HepG2 (cell line): ENCODE data around the gene TCF25. TPM values are rescaled to one million over a fixed set of nuclear protein-coding genes. Genes with fewer than 3 reads are reported as not detected.
A peak's percentile ranks its signal among the peaks of the same experiment; 100 is the strongest.

ENCODE experiments used
- AFF4 ChIP-seq: sonication (generic); formaldehyde crosslinking; IDR thresholded peaks from 2 replicates; pipeline ENCODE4 v1.4.0; 2020; ENCODE audit warnings: missing genetic modification reagents
- CCDC6 ChIP-seq: sonication (generic); formaldehyde crosslinking; IDR thresholded peaks from 2 replicates; pipeline ENCODE4 v1.8.1; 2022; ENCODE audit warnings: mild to moderate bottlenecking, missing genetic modification reagents, moderate library complexity
- CSRNP1 ChIP-seq: sonication (generic); formaldehyde crosslinking; IDR thresholded peaks from 2 replicates; pipeline ENCODE4 v1.8.1; 2023; ENCODE audit warnings: mild to moderate bottlenecking, missing genetic modification reagents
- NFKB2 ChIP-seq: sonication (generic); formaldehyde crosslinking; IDR thresholded peaks from 2 replicates; pipeline ENCODE4 v1.4.0; 2020; ENCODE audit warnings: missing genetic modification reagents, borderline replicate concordance
- RCOR2 ChIP-seq: IDR thresholded peaks from 2 replicates; pipeline ENCODE4 v1.6.1; 2016; ENCODE audit warnings: missing biosample characterization, missing genetic modification reagents
- SNRNP70 ChIP-seq: fragments of 200-400 bp; formaldehyde crosslinking; IDR thresholded peaks from 2 replicates; pipeline ENCODE4 v1.6.1; 2017; ENCODE audit warnings: mild to moderate bottlenecking, low read depth, low read length, moderate library complexity
- TEAD3 ChIP-seq: optimal IDR thresholded peaks from 2 replicates; pipeline ENCODE3; 2016; ENCODE audit warnings: borderline replicate concordance
- TFAP4 ChIP-seq: sonication (generic); IDR thresholded peaks from 2 replicates; pipeline ENCODE4 v1.6.1; 2016; ENCODE audit warnings: low read depth, borderline replicate concordance
- ZNF10 ChIP-seq: sonication (generic); formaldehyde crosslinking; IDR thresholded peaks from 2 replicates; pipeline ENCODE4 v1.4.0; 2020; ENCODE audit warnings: mild to moderate bottlenecking, low read depth, missing genetic modification reagents, borderline replicate concordance
- ZNF282 ChIP-seq: fragments of 450-650 bp; IDR thresholded peaks from 2 replicates; pipeline ENCODE4 v1.6.1; 2018; ENCODE audit not compliant: partially characterized antibody
- ZNF326 ChIP-seq: sonication (generic); formaldehyde crosslinking; IDR thresholded peaks from 2 replicates; pipeline ENCODE4 v1.4.0; 2020; ENCODE audit warnings: missing genetic modification reagents, borderline replicate concordance
- ZNF558 ChIP-seq: sonication (generic); formaldehyde crosslinking; IDR thresholded peaks from 2 replicates; pipeline ENCODE4 v1.9.0; 2022; ENCODE audit warnings: mild to moderate bottlenecking, missing genetic modification reagents, borderline replicate concordance
- polyA plus RNA-seq, 8 experiments: library from polyadenylated mRNA; depleted of rRNA in 3 of 8; stranded (reverse) in 7 of 8; unstranded in 1 of 8; fragments of >200 nt; fragmentation: Illumina TruSeq in 4 of 8; extraction: Trizol in 4 of 8; gene quantifications; 2 replicates each; pipeline versions ENCODE4 v1.2.1 to v1.2.3, GENCODE V29; 2011 to 2016; ENCODE audit warnings: low read depth in 4 of 8, missing spikeins in 1 of 8, mixed read lengths in 1 of 8; ENCODE audit not compliant: insufficient read depth in 1 of 8
- total RNA-seq, 5 experiments: library from RNA; depleted of rRNA; stranded (reverse); fragments of >200 nt; fragmentation: Illumina TruSeq; extraction: Trizol; gene quantifications; 2 replicates each; pipeline ENCODE4 v1.2.3, GENCODE V29; 2016; ENCODE audit warnings: low read depth in 1 of 5
- TF ChIP-seq, protein P1 (sequence below): sonication (generic); formaldehyde crosslinking; IDR thresholded peaks from 2 replicates; pipeline ENCODE4 v1.8.1; 2022; ENCODE audit warnings: low read depth, mild to moderate bottlenecking, missing genetic modification reagents
- TF ChIP-seq, protein P2 (sequence below): sonication (generic); formaldehyde crosslinking; IDR thresholded peaks from 2 replicates; pipeline ENCODE4 v1.5.1; 2020; ENCODE audit warnings: missing genetic modification reagents, mild to moderate bottlenecking, borderline replicate concordance
- TF ChIP-seq, protein P3 (sequence below): sonication (generic); formaldehyde crosslinking; IDR thresholded peaks from 2 replicates; pipeline ENCODE4 v1.4.0; 2020; ENCODE audit warnings: missing genetic modification reagents

TCF25 gene
- total and polyA plus RNA-seq, 2 of the 13 experiments (the other 11 are each of a cell fraction or from before 2014, with no cell fraction given), result 138 to 206 TPM

GRCh38 chr16:89921702-89922476 lies 48.5 kb downstream of the TCF25 start (continued):
- TF ChIP-seq, protein P1, sequence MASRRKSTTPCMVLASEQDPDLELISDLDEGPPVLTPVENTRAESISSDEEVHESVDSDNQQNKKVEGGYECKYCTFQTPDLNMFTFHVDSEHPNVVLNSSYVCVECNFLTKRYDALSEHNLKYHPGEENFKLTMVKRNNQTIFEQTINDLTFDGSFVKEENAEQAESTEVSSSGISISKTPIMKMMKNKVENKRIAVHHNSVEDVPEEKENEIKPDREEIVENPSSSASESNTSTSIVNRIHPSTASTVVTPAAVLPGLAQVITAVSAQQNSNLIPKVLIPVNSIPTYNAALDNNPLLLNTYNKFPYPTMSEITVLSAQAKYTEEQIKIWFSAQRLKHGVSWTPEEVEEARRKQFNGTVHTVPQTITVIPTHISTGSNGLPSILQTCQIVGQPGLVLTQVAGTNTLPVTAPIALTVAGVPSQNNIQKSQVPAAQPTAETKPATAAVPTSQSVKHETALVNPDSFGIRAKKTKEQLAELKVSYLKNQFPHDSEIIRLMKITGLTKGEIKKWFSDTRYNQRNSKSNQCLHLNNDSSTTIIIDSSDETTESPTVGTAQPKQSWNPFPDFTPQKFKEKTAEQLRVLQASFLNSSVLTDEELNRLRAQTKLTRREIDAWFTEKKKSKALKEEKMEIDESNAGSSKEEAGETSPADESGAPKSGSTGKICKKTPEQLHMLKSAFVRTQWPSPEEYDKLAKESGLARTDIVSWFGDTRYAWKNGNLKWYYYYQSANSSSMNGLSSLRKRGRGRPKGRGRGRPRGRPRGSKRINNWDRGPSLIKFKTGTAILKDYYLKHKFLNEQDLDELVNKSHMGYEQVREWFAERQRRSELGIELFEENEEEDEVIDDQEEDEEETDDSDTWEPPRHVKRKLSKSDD (CRISPR knock-in tag), result no peak
- TF ChIP-seq SNRNP70, result no peak
- TF ChIP-seq TEAD3, result no peak
- TF ChIP-seq AFF4 (CRISPR knock-in tag), result peak; percentile 41; the same call in 1 of the 2 replicates
- no peak for TF ChIP-seq ZNF282
- TF ChIP-seq, protein P2, sequence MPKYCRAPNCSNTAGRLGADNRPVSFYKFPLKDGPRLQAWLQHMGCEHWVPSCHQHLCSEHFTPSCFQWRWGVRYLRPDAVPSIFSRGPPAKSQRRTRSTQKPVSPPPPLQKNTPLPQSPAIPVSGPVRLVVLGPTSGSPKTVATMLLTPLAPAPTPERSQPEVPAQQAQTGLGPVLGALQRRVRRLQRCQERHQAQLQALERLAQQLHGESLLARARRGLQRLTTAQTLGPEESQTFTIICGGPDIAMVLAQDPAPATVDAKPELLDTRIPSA (CRISPR knock-in tag), result no peak
- peak; percentile 24; the same call in 1 of the 2 replicates for TF ChIP-seq NFKB2 (CRISPR knock-in tag)
- peak; percentile 22; the same call in 1 of the 2 replicates for TF ChIP-seq ZNF326 (CRISPR knock-in tag)
- TF ChIP-seq, protein P3, sequence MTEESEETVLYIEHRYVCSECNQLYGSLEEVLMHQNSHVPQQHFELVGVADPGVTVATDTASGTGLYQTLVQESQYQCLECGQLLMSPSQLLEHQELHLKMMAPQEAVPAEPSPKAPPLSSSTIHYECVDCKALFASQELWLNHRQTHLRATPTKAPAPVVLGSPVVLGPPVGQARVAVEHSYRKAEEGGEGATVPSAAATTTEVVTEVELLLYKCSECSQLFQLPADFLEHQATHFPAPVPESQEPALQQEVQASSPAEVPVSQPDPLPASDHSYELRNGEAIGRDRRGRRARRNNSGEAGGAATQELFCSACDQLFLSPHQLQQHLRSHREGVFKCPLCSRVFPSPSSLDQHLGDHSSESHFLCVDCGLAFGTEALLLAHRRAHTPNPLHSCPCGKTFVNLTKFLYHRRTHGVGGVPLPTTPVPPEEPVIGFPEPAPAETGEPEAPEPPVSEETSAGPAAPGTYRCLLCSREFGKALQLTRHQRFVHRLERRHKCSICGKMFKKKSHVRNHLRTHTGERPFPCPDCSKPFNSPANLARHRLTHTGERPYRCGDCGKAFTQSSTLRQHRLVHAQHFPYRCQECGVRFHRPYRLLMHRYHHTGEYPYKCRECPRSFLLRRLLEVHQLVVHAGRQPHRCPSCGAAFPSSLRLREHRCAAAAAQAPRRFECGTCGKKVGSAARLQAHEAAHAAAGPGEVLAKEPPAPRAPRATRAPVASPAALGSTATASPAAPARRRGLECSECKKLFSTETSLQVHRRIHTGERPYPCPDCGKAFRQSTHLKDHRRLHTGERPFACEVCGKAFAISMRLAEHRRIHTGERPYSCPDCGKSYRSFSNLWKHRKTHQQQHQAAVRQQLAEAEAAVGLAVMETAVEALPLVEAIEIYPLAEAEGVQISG, result peak; percentile 47; the same call in 1 of the 2 replicates
- no peak; the same call in 1 of the 2 replicates for TF ChIP-seq ZNF558 (CRISPR knock-in tag)
- peak; percentile 63; the same call in 1 of the 2 replicates for TF ChIP-seq TFAP4
- no peak for TF ChIP-seq CCDC6 (CRISPR knock-in tag)
- peak; percentile 54; the same call in 1 of the 2 replicates for TF ChIP-seq CSRNP1 (CRISPR knock-in tag)
- TF ChIP-seq RCOR2, result no peak
- no peak for TF ChIP-seq ZNF10
